PC-3 (cell line): ENCODE results near the gene ASCL4. TPM values are rescaled to one million over a fixed set of nuclear protein-coding genes. Genes with fewer than 3 reads are reported as not detected.

Experiments used
- ATAC-seq: fragments of 200-7000 bp; cut with Tn5 transposase; 2 replicates; pipeline ENCODE4 v1.9.1; 2020; ENCODE audit warnings: mild to moderate bottlenecking, moderate library complexity
- BruUV-seq: library from RNA; stranded (reverse); fragments of 400-500 nt; replicated peaks from 2 replicates; lab custom pipeline; 2021; lab: Mats Ljungman, UMichigan
- CTCF ChIA-PET: fragments of 300-600 bp; sonication (Branson Sonifier 250); formaldehyde crosslinking; loops from one replicate; lab custom pipeline; 2022; ENCODE audit warnings: antibody characterized with exemption; lab: Charles Lee
- POLR2A ChIA-PET: fragments of 300-600 bp; sonication (Branson Sonifier 250); formaldehyde crosslinking; loops from one replicate; lab custom pipeline; 2022; ENCODE audit warnings: antibody characterized with exemption; ENCODE audit not compliant: unreplicated experiment; lab: Charles Lee
- DNase-seq: peaks from one replicate; pipeline ENCODE4 v3.0.0-alpha.2; 2015
- H2AFZ ChIP-seq: fragments of 300-600 bp; sonication (generic); 2 replicates; pipeline ENCODE4 v1.6.0; 2016; ENCODE audit warnings: antibody characterized with exemption, low read length
- H3F3A ChIP-seq: fragments of 300-600 bp; sonication (generic); one replicate; pipeline ENCODE4 v1.6.0; 2017; ENCODE audit warnings: antibody characterized with exemption, low read length, control low read depth, mild to moderate bottlenecking; ENCODE audit not compliant: unreplicated experiment
- H3K27ac ChIP-seq: fragments of 300-600 bp; sonication (generic); 2 replicates; pipeline ENCODE4 v1.5.1; 2016; ENCODE audit warnings: mild to moderate bottlenecking, low read length
- H3K27me3 ChIP-seq: fragments of 300-600 bp; sonication (generic); 2 replicates; pipeline ENCODE4 v1.6.1; 2016; ENCODE audit warnings: low read length, mixed read lengths
- H3K36me3 ChIP-seq: fragments of 300-600 bp; sonication (generic); 2 replicates; pipeline ENCODE4 v1.6.1; 2016; ENCODE audit warnings: low read depth, mixed run types, low read length, mixed read lengths
- H3K4me1 ChIP-seq: fragments of 300-600 bp; sonication (generic); 2 replicates; pipeline ENCODE4 v1.5.1; 2016; ENCODE audit warnings: low read length; ENCODE audit not compliant: insufficient read depth
- H3K4me2 ChIP-seq: fragments of 300-600 bp; sonication (generic); 2 replicates; pipeline ENCODE4 v1.6.0; 2016; ENCODE audit warnings: low read length
- H3K4me3 ChIP-seq: fragments of 300-600 bp; sonication (generic); 2 replicates; pipeline ENCODE4 v1.5.1; 2016; ENCODE audit warnings: mild to moderate bottlenecking, low read length, mixed read lengths
- H3K79me2 ChIP-seq: fragments of 300-600 bp; sonication (generic); 2 replicates; pipeline ENCODE4 v1.6.1; 2017; ENCODE audit warnings: low read length, mixed read lengths
- H3K9ac ChIP-seq: fragments of 300-600 bp; sonication (generic); 2 replicates; pipeline ENCODE4 v1.6.0; 2016; ENCODE audit warnings: mild to moderate bottlenecking, low read length
- H3K9me2 ChIP-seq: fragments of 300-600 bp; sonication (generic); replicated peaks from 2 replicates; pipeline ENCODE4 v1.6.1; 2016; ENCODE audit warnings: mixed run types, low read length, mixed read lengths
- H3K9me3 ChIP-seq: fragments of 300-600 bp; sonication (generic); 2 replicates; pipeline ENCODE4 v1.6.1; 2016; ENCODE audit warnings: low read length, mixed read lengths
- H4K20me1 ChIP-seq: fragments of 300-600 bp; sonication (generic); 2 replicates; pipeline ENCODE4 v1.6.1; 2016; ENCODE audit warnings: low read length, mixed read lengths
- EZH2 ChIP-seq: fragments of 300-600 bp; sonication (generic); IDR thresholded peaks from one replicate; pipeline ENCODE4 v1.6.1; 2017; ENCODE audit warnings: antibody characterized with exemption, mild to moderate bottlenecking, low read length; ENCODE audit not compliant: unreplicated experiment
- EZH2phosphoT487 ChIP-seq: fragments of 300-600 bp; sonication (generic); IDR thresholded peaks from 2 replicates; pipeline ENCODE4 v1.6.1; 2018; ENCODE audit warnings: mild to moderate bottlenecking, antibody characterized with exemption, low read length, borderline replicate concordance
- intact Hi-C: fragments of 100-400 bp; cut with micrococcal nuclease; formaldehyde crosslinking; loops from 2 replicates; pipeline ENCODE4 v1.9.0; 2023
- total RNA-seq: library from RNA; depleted of rRNA; stranded (reverse); fragments of >200 nt; gene quantifications from 2 replicates; pipeline ENCODE4 v1.2.3, GENCODE V29; 2014; rRNA removed
- TF ChIP-seq, protein P1 (sequence below): fragments of 300-600 bp; sonication (generic); conservative IDR thresholded peaks from 2 replicates; pipeline ENCODE4 v1.5.1; 2017; ENCODE audit warnings: antibody characterized with exemption, low read depth, mild to moderate bottlenecking, low read length

The ASCL4 gene
- total RNA-seq, 1 experiment from 2014 or later = not detected

- POLR2A ChIA-PET = no interaction called here
- H4K20me1 ChIP-seq = no peaks in the 10 kb centered on the region
Observed at GRCh38 chr12:107818984-107819383, 44.5 kb downstream of the ASCL4 start.

GRCh38 chr12:107822356-107822755, 47.9 kb downstream of the ASCL4 start:
- Histone ChIP-seq H3K9ac (no peak overlapping the region), H3K36me3 (no peaks in the 10 kb centered on the region), H3K9me3 (peaks cover 21% of the 10 kb centered on the region), H3K27ac (no peak overlapping the region), H2AFZ (no peak overlapping the region), H4K20me1 (no peaks in the 10 kb centered on the region), H3K79me2 (no peaks in the 10 kb centered on the region), H3K4me3 (no peak overlapping the region), H3K4me2 (no peak overlapping the region), H3K27me3 (peaks cover 27% of the 10 kb centered on the region), H3K4me1 (no peaks in the 10 kb centered on the region), H3K9me2 (no peaks in the 10 kb centered on the region), H3F3A (no peaks in the 10 kb centered on the region)
- ATAC-seq = no peak
- TF ChIP-seq EZH2phosphoT487 = no peak
- TF ChIP-seq EZH2 = no peak
- TF ChIP-seq, protein P1, sequence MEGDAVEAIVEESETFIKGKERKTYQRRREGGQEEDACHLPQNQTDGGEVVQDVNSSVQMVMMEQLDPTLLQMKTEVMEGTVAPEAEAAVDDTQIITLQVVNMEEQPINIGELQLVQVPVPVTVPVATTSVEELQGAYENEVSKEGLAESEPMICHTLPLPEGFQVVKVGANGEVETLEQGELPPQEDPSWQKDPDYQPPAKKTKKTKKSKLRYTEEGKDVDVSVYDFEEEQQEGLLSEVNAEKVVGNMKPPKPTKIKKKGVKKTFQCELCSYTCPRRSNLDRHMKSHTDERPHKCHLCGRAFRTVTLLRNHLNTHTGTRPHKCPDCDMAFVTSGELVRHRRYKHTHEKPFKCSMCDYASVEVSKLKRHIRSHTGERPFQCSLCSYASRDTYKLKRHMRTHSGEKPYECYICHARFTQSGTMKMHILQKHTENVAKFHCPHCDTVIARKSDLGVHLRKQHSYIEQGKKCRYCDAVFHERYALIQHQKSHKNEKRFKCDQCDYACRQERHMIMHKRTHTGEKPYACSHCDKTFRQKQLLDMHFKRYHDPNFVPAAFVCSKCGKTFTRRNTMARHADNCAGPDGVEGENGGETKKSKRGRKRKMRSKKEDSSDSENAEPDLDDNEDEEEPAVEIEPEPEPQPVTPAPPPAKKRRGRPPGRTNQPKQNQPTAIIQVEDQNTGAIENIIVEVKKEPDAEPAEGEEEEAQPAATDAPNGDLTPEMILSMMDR = no peak
- BruUV-seq = no TSS peak
- intact Hi-C loops = no loop called here
- ChIA-PET CTCF (no interaction called here), POLR2A (no interaction called here)
- no peak for DNase-seq

More at GRCh38 chr12:107818984-107819383, 44.5 kb downstream of the ASCL4 start:
- H3K79me2 ChIP-seq = no peaks in the 10 kb centered on the region
- ATAC-seq (peak; percentile 38), DNase-seq (peak; percentile 37)
- no TSS peak for BruUV-seq
- TF ChIP-seq, protein P1 = no peak
- TF ChIP-seq EZH2phosphoT487 (no peak), EZH2 (no peak)
- H3K4me1 ChIP-seq = no peaks in the 10 kb centered on the region
- no peak overlapping the region for H2AFZ ChIP-seq
- H3K27me3 ChIP-seq = peaks cover 36% of the 10 kb centered on the region
- peaks cover 8% of the 10 kb centered on the region for H3K9me3 ChIP-seq
- H3K4me2 ChIP-seq = no peak overlapping the region
- no peak overlapping the region for H3K9ac ChIP-seq
- H3K4me3 ChIP-seq = no peak overlapping the region
- no peaks in the 10 kb centered on the region for H3K36me3 ChIP-seq
- no peak overlapping the region for H3K27ac ChIP-seq
- no peaks in the 10 kb centered on the region for H3K9me2 ChIP-seq
- CTCF ChIA-PET = interaction anchor here (0.5 kb wide), 1 partner anchor 143 kb away, joined by 5 read pairs; no protein-coding TSS in a partner anchor
- no peaks in the 10 kb centered on the region for H3F3A ChIP-seq
- intact Hi-C loops = no loop called here

Other genes with a start within 250 kb of the ASCL4 start
- gene PWP1, start 88.9 kb upstream of the ASCL4 start, total RNA-seq = 85.8 and 189 TPM in 2 replicates
- 22.6 and 33.2 TPM in 2 replicates for gene PRDM4, start 13.6 kb upstream of the ASCL4 start, total RNA-seq